NCI-H1092 treated with DMSO at 0.1 percent for 48 hours (cell line): ENCODE measurements around the gene TENT5A.
"Not testable (repeated sequence)": the region's sequence is repeated elsewhere in the genome, so short reads cannot be mapped to it uniquely, and the experiment has no call there.

Experiments used
- DNase-seq: peaks from one replicate; lab custom pipeline; 2025; lab: John Stamatoyannopoulos, UW

The TENT5A gene

DNA sequence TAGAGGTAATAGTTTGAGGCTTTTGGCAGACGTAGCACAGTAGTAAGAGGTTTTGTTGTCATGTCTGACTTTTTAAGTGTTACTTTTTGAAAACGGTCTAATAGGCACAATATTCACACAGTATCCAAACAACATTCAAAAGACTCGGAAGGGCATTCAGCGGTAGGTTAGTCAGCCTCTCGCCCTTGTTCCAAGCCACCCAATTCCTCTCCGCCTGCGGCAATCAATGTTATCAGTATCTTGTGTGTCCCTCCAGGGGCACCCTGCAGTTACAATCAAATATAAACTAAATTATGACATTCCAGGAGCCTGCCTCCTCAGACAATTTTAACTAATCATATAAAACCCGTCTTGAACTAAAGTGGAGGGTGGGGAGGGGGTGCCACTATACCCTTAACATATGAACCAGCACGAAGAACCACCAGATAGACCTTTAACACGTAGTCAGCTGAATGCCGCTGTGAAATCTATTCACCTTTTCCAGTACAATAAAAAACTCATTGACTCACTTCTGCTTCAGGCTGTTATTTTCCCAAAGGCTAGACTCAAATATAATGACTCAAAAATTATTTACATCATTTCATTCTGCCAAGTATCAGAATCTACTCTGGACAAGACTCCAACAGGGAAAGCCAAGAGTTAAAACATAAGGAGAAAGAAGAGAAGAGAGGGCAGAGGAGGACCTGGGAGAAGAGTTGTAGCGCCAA is 1.6 kb downstream of the TENT5A start:
- DNase-seq = no peak

DNA sequence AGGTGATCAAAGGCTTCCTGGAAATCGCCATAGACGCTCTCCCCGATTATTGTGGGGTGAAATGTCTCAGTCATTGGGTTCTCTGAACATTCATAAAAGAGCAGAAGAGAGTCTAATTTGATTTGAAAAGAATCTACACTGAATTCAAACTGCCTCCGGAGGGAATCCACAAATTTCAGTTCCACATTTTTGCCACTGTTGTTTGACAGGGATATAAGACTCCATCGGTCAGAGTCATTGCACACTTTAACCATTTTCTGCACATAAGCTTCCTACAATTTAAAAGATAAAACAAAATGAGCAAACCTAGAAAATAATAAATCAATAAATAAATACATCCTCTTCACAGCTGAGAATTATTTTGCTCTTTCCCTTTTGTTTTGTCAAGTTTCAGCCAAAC is 2.3 kb downstream of the TENT5A start:
- no peak for DNase-seq

DNA sequence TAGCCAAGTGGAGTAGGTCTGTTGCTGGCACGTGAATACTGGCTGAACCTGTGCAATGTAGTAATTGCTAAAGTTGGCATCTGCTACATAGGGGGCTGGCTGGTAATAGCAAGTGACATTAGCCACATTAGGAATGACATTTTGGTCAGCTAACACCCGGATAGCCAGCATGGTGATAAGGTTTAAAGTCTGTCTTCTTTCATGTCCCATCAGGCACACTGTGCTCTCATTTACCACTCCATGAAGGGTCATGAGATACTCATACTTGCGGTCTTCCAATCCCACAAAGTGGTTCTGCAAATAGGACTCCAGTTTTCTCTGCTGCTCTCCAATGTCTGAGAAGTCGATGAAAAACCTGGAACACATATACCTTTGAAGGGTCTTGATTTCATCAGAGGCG is 2.8 kb downstream of the TENT5A start:
- no peak for DNase-seq

DNA sequence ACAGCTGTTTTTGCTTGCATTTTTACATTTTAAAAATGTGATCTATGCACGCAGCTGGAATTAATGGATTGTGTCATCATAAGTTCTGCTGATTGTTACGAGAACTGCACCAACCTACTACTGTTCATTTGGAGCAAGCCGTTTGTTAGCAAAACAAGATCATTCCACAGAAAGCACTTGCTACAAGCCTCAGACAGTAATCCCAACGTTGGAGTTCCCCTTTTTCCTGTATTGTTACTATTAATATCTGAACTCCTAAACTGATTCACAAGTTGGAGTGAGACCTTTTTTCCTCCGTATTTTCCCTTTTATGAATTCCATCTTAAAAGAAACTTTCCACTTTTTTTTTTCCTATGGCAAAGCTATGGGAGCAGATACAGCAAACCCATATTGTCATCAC is 3.5 kb downstream of the TENT5A start:
- DNase-seq = no peak

GRCh38 chr6:81747327-81747726 is 5.2 kb downstream of the TENT5A start:
- no peak for DNase-seq

DNA sequence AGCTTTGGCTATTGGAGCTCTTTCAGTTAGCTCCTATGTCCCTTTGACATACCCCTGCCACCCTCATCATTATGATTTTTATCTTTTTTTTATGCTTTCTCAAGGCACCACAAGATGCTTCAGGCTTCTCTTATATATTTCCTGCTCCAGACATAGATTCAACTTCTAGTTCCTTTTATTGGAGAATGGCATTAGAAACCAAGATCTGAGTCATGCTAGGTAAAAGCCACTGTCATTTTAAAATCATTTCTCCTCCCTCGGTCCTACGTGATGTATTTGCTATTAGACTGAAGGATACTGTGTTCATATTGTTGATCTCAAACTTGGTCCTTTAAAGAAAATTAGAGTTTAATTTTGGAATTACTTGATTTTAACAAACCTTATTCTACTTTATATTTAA is 8.3 kb downstream of the TENT5A start:
- DNase-seq = no peak

GRCh38 chr6:81743649-81744048 is 8.8 kb downstream of the TENT5A start:
- no peak for DNase-seq

DNA sequence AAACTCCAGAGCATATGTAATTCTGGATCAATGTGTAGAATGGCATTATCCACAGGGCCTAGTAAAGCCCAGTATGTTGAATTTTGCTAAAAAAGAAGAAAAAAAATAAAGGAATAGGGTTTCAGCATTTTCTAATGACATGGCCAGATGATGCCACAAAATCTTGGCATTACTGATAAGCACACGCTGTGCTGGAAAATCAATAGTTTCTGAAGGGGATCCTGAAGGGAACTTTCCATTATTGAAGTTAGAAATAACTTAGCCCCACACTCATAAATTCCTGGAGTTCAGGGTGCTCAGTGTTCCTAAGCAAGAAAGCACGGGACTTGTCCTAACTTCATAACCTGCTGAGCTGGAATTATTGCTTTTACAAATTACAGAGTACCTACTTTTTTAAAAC is 10.8 kb downstream of the TENT5A start:
- no peak for DNase-seq

DNA sequence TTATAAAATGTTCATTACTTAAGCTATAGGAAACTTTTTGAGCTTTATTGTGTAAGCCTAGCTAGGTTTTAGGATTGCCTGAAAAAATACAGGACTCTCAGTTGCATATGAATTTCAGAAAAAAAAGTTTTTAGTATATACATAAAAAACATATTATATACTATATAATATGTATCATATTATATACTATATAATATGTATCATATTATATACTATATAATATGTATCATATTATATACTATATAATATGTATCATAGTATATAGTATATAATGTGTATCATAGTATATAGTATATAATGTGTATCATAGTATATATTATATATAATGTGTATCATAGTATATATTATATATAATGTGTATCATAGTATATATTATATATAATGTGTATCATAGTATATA is 11.9 kb downstream of the TENT5A start:
- DNase-seq = not testable (repeated sequence)

DNA sequence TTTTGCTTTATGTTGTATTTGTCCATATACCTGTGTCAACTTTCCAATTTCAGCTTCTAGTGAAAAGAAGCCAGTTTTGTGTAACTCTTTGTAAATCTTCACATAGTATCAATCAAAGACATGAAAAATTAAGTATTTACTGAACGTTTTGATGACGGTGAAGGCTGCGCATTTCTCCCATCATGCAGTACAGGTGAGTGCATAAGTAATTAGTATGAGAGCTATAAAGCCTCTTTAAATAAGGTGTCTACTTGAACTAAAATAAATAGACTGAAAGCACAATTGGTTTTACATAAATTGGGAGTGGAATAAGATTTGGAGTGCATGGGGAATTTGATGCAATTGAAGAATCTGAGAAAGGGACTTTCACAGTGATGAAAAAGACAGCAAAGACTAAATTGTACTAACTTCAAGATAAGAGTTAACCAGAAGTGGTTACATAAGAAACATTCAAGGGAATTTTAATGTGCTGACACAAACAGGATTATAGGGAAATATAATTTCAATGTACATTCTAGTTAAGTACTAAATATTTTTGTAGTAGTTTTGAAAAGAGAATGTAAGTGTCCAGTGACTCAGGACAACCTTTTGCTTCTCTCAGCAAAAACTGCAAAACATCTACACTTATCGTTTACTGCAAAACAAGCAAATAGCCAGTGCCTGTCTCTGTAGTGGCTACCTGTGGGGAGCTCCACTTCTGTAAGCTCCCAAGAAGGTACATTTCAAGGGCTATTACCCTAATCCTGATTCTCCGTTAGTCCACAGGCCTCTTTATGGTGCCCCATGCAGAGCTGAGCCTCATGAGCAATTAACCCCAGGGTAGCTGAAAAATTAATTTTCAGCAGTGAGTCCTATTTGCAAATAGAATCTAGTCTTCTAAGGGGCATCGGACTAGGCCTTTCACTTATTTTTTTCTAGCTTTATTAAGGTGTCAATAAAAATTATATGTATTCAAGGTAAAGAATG is 13.0 kb downstream of the TENT5A start:
- no peak for DNase-seq

- DNase-seq = no peak
Measured at GRCh38 chr6:81736428-81736827, 16.1 kb downstream of the TENT5A start.

DNA sequence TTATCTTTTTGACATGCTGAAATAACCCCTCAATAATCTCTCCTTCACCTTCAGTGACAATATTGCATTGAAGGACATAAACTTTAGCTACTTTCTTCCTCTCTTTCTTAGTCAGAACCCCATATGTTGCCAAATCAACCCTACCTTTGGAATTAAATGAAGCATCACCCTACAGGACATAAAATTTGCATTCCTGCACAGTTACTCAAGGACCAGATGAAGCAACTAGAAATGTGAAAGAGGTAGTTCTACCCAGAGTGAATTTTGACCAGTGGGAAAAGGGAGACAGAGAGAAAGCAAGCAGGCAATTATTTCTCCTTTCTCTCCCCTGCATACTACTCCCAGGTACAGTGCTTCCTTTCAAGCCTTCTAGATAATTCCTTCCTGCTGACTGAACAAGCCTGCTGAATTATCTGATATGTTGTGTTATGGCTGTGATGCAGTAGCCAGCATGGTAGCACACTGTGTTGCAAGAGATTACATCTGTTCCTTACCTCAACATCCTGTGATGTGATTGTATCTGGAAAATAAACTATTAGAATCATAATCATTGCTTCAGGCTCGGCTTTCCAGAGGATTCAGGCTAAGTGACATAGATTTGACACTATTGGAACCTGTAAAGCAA is 16.6 kb downstream of the TENT5A start:
- DNase-seq = no peak

- DNase-seq = no peak
Measured at GRCh38 chr6:81734500-81735150, 17.9 kb downstream of the TENT5A start.

GRCh38 chr6:81734081-81734480 is 18.4 kb downstream of the TENT5A start:
- no peak for DNase-seq

- DNase-seq = no peak
Measured at GRCh38 chr6:81731814-81732213, 20.7 kb downstream of the TENT5A start.

- DNase-seq = no peak
Measured at GRCh38 chr6:81727876-81728517, 24.5 kb downstream of the TENT5A start.

GRCh38 chr6:81725127-81725526 is 27.4 kb downstream of the TENT5A start:
- no peak for DNase-seq

DNA sequence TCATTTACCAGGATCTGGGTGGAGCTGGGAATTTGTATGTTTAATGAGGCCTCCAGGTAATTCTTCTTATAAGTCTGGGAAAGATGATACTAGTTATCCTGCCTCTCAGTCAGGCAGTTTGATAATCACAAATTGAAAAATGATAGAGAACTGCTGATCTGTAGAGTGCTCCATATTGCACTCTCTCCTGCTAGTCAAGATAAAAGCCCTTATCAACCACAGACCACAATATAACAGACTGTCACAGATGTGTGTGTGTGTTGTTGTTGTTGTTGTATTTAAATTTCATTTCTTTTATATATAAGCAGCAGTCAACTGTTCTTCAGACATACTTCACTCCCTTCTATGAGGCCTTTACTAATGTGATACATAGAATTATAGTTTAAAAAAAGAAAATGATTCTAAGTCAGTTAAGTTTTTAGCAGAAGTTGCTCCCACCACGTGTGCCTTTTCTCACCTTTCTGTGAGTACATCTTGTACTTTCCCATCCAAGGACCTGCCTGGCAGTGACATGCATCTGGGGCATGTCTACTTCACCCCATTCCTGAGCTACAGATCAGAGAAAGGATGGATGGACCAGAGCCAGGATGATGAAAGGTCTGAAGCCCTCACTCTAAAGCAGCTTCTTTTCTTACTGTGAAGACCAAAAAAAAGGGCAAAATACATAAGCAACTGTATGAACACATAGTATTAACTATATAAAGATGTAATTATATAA is 29.8 kb downstream of the TENT5A start:
- DNase-seq = no peak

DNA sequence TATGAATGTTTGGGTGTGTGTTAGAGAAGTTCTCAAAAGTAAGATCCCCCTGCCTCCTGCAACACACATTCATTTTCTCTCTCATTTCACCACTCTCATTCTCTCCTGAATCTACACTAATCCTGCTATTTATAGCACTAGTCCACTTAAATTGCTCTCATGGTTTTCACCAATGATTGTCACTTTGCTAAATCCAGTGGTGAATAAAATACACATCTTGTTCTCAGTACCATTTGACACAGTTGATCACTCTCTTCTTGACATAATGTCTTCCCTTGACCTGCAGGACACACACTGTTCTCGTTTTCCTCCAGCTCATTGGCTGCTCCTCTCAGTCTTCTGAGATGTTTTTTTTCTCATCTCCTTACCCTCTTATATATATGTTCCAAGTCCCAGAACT is 32.1 kb downstream of the TENT5A start:
- no peak for DNase-seq

GRCh38 chr6:81718126-81718525 is 34.4 kb downstream of the TENT5A start:
- DNase-seq = no peak

DNA sequence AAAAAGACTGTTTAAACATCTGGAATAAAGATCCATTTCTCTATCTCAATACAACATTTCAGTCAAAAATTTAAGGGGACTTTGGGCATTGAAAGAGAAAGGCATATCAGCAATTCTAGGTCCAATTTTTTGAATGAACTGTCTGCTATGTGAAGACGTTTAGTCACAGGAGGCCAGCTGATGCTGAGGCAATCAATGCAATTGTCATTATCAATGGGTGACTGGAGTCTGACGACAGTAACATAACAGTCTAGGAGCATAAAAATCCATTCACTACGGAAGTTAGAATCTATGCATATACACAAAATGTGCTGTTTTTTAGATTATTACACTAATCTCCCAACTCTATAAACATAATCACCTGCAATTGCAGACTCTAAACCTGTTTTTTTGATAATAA is 37.8 kb downstream of the TENT5A start:
- DNase-seq = no peak
